Stromal cell of bone marrow (primary cell): ENCODE measurements around the gene ELMO1.

Experiments used
- DNase-seq: peaks from one replicate; pipeline ENCODE4 v3.0.0-alpha.2; 2012; ENCODE audit warnings: low read depth

ELMO1 gene

GRCh38 chr7:37118004-37118403, 330.7 kb downstream of the ELMO1 start:
- no peak for DNase-seq

GRCh38 chr7:37117292-37117691, 331.4 kb downstream of the ELMO1 start:
- no peak for DNase-seq

DNA sequence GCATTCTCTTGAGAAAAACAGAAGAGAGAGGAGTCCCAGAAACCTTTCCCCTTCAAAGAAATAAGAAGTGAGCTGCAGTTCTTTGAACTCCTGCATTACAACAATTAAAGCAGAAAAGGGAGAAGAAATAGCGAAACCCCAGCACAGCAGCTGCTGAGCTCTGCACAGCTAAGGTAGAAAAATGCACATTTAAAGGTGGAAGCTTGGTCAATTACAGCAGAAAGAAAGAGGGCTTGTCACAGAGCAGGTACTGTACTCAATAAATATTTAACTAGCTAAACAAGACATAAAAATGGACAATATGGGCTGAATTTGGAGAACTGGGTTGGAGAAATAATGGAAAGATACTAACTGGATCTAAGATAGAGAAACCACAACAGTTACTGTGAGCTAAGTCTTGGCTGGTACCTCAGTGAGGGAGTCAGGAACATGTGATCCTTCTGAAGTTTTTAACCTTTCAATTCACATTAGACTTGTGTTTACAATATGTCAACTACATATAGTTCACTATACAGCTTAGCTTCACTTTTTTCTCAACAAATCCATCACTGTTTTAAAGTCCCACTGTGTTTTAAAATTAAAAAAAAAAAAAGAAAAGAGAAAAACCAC, 332.5 kb downstream of the ELMO1 start:
- no peak for DNase-seq

GRCh38 chr7:37113661-37114355, 334.9 kb downstream of the ELMO1 start:
- DNase-seq: no peak

- no peak for DNase-seq
These were observed 335.8 kb downstream of the ELMO1 start for GRCh38 chr7:37112876-37113275.

- no peak for DNase-seq
These were observed 336.4 kb downstream of the ELMO1 start for GRCh38 chr7:37112218-37112617.

GRCh38 chr7:37111459-37111858, 337.2 kb downstream of the ELMO1 start:
- DNase-seq: no peak

GRCh38 chr7:37110660-37111424, 337.8 kb downstream of the ELMO1 start:
- no peak for DNase-seq

DNA sequence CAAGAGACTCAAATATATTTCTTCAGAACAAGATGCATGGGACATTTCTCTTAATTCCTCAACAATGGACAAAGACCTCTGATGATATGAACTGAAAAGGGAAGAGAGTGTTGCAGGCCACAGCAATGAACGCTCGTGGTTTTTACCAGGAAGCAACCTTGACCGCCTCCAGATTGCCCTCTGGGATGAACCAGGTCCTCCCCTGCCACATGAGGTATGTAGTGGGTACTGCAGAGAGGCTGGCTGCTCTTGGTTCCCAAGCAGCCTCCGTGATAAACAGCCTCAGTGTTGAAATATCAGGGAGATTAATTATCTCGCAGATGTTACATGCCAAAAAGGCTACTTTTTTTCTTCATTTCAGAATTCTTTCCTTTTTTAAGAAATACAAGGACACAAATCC, 338.8 kb downstream of the ELMO1 start:
- no peak for DNase-seq

DNA sequence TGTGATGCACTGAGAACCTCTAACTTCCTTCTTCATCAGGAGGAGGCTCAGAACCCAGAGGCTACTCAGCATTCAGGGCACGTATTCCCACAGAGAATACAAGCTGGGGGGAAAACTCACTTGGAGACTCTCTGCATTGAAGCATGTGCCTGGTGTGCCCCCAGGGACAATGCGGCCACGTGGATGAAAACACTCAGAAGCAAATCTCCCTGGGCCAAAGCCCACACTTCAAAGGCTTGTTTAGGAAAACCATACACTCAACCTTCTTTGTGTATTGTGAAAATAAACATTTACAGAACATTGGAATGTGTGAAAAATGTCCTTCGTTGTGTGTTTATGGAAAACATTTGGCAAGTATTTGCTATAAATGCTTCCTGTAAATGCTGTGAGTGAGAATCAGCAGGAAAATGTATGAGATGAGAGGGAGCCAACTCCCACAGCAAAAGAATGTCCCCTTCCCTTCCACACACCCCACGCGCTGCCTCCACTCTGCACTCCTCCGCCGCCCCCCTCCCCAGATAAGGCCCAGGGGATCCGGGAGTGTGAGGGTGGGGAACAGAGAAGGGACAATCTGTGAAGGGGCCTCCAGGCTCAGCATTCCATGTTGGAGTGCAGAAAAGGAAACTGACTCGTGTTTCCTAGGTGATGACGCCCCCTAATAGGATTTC, 339.5 kb downstream of the ELMO1 start:
- DNase-seq: no peak

- DNase-seq: no peak
These were observed 340.0 kb downstream of the ELMO1 start for GRCh38 chr7:37108615-37109014.

GRCh38 chr7:37107047-37107750, 341.5 kb downstream of the ELMO1 start:
- DNase-seq: no peak

DNA sequence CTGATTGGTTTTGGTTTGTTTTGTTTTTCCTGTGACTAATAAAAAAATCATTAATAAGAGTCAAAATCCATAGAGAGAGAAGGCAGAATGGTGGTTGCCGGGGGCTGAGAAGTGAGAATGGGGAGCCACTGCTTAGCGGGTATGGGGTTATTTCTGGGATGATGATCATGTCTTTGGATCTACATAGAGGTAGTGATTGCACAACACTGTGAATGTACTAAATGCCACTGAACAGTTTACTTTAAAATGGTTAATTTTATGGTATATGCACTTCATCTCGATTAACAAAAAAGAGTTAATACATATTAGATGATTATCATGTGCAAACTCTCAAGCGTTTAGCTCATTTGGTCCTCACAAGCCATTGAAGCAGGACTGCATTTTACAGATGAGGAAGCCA, 342.9 kb downstream of the ELMO1 start:
- no peak for DNase-seq

DNA sequence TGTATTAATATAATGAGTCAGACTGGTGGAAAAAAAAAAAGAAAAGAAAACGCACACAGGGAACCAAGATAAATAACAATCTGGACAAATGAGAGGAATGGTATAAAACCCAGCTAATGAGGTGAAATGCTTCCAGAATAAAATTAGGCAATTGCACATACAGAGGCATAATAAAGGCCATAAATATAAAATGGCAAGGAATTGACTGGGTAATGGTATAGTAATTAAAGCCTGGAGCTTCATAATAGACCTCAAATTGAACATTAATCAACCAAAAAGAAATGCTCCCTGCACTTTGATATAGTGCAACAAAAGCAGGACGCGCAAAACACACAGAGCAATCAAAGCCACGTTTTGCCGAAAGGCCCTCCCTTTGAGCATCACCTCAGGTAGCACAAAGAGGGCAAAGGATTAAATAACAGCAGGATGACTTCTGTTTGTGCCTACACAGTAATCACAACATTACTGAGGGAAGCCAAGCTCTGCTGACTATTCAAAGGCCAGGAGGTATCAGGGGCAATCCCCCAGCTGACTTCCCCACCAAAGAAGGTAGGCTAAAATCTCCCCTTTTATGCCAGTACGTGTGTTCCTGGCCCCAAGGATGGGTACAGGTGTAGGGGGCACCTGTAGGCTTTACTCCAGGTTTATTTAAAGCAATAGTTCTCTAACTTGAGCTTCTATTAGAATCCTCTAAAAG, 343.7 kb downstream of the ELMO1 start:
- DNase-seq: no peak

DNA sequence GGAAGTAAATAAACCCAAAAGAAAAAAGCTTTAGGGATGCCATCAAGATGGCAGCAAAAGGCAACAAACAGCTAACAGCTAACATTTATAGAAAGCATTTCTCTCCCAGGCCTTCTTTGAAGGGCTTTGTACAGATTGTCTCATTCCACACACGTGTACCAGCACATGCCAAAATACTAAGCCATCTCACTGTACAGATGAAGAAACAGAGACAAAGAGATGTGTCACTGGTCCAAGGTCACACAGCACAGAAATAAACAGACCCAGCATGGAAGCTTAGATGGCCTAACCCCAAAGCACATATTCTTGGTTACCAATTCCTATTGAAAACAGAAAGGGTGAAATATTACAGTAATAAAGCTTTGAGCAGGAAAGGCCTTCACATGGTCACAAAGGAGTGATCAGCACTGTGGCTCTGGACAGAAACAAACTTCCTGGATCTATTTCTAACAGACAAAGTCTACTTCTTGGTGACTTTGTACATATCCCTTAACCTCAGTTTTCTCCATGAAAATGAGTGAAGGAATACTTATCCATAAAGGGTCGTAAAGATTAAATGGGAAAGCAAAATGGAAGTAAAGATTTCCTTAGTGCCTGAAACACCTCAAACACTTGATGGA, 346.0 kb downstream of the ELMO1 start:
- DNase-seq: no peak

- no peak for DNase-seq
These were observed 347.8 kb downstream of the ELMO1 start for GRCh38 chr7:37100735-37101331.

GRCh38 chr7:37098762-37099161, 349.9 kb downstream of the ELMO1 start:
- DNase-seq: no peak

- no peak for DNase-seq
These were observed 350.7 kb downstream of the ELMO1 start for GRCh38 chr7:37097983-37098382.

DNA sequence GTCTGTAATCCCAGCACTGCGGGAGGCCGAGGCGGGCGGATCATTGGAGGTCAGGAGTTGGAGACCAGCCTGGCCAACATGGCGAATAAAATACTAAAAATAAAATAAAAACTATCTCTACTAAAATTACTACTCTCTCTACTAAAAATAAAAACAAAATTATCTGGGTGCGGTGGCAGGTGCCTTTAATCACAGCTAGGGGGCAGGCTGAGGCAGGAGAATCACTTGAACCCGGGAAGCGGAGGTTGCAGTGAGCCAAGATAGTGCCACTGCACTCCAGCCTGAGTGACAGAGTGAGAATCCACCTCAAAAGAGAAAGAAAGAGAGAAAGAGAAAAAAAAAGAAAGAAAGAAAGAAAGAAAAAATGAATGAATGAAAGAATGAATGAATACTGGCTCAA, 351.4 kb downstream of the ELMO1 start:
- DNase-seq: no peak

DNA sequence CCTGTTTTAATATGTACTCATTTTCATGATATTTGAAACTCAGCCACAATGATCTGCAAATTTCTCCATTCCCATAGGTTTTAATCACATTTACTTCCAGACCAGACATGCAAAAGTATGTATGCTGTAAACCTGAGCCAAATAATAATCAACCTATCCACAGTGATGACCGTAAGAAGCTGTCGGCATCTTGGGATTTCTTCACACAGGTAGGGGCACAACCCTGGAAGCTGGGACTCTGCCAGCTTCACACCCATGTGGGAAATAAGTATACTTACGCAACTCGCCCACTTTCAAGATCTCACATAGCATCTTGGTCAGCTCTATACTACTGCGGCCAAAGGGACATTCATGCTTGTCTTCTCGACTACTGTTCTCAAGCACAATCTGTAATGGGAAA, 352.3 kb downstream of the ELMO1 start:
- DNase-seq: no peak

- no peak for DNase-seq
These were observed 353.5 kb downstream of the ELMO1 start for GRCh38 chr7:37095122-37095521.
